ENCODE results near the gene MYO18A. TPM values are rescaled to one million over a fixed set of nuclear protein-coding genes. Genes with fewer than 3 reads are reported as not detected.
A peak's percentile ranks its signal among the peaks of the same experiment; 100 is the strongest.
"Not testable (repeated sequence)": the region's sequence is repeated elsewhere in the genome, so short reads cannot be mapped to it uniquely, and the experiment has no call there.

MYO18A gene, protein sequence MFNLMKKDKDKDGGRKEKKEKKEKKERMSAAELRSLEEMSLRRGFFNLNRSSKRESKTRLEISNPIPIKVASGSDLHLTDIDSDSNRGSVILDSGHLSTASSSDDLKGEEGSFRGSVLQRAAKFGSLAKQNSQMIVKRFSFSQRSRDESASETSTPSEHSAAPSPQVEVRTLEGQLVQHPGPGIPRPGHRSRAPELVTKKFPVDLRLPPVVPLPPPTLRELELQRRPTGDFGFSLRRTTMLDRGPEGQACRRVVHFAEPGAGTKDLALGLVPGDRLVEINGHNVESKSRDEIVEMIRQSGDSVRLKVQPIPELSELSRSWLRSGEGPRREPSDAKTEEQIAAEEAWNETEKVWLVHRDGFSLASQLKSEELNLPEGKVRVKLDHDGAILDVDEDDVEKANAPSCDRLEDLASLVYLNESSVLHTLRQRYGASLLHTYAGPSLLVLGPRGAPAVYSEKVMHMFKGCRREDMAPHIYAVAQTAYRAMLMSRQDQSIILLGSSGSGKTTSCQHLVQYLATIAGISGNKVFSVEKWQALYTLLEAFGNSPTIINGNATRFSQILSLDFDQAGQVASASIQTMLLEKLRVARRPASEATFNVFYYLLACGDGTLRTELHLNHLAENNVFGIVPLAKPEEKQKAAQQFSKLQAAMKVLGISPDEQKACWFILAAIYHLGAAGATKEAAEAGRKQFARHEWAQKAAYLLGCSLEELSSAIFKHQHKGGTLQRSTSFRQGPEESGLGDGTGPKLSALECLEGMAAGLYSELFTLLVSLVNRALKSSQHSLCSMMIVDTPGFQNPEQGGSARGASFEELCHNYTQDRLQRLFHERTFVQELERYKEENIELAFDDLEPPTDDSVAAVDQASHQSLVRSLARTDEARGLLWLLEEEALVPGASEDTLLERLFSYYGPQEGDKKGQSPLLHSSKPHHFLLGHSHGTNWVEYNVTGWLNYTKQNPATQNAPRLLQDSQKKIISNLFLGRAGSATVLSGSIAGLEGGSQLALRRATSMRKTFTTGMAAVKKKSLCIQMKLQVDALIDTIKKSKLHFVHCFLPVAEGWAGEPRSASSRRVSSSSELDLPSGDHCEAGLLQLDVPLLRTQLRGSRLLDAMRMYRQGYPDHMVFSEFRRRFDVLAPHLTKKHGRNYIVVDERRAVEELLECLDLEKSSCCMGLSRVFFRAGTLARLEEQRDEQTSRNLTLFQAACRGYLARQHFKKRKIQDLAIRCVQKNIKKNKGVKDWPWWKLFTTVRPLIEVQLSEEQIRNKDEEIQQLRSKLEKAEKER (N-terminal part only)
- 26.7 and 35.1 TPM in 2 replicates for total RNA-seq

DNA sequence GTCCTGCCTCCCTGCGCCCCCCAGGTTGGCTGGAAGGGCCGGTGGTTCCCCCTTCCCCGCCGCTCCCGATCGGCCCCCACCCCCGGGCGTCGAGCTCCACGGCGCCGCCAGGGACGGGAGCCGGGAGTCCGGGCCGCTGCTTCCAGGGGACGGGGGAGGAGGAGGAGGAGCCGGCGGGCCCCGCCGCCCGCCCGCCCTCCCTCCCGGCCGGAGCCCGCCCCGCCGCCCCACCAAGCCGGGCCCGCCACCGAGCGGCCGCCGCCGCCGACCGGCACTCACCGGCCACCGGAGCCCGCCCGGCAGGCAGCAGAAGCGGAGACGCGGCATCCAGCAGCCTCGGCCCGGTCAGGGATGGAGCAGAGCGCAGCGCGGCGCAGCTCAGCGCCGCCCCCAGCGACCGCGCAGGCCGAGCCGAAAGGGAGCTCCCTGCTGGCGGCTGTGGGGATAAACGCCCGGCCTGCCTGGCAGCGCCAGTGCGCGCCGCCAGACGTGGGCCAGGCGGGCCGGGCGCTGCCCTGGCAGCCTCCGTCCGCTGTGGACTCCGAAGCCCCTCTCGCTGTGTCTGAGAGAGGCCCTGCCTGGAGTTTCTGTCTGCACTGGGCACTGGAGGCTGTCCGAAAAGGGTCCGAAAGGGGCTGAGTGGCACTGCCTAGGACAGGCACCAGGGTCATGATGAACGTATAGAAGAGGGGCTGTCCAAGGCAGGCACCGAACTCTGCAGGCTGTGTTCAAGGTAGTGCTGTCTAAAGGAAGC is at the start of gene MYO18A:
MYO18A (minus strand) TSS at position 365 of the 754 bp plus-strand sequence. CDS start 13,458 bp downstream, outside the sequence.
- DNase-seq (ENCODE audit: low read depth in 2 of 2), result peak; percentile 50 to 82

DNA sequence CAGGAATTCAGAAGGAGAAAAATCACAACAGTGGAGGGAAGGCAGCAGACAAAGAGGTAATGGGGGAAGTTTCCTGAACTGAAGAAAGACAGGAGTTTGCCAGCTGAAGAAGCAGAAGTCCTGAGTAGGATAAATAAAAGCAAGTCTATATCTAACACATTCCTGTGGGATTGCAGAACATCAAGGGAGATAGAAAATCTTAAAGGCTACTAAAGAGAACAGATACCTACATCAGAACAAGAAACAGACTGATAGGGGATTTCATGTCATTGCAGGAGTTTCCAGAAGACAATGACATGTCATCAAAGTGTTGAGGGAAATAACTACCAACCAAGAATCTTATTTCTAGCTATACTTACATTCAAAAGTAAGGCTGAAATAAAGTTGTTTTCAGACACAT is 45.2 kb upstream of the MYO18A start:
- no peak for DNase-seq (ENCODE audit: low read depth in 2 of 2)

DNA sequence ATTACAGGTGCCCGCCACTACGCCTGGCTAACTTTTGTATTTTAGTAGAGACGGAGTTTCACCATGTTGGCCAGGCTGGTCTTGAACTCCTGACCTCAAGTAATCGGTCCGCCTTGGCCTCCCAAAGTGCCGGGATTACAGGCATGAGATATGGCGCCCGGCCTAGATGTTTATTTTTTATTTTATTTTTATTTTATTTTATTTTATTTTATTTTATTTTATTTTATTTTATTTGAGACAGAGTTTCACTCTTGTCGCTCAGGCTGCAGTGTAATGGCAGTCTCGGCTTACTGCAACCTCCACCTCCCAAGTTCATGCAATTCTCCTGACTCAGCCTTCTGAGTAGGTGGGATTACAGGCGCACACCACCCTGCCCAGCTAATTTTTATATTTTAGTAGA is 41.1 kb upstream of the MYO18A start:
- DNase-seq (ENCODE audit: low read depth in 2 of 2), result not testable (repeated sequence)

DNA sequence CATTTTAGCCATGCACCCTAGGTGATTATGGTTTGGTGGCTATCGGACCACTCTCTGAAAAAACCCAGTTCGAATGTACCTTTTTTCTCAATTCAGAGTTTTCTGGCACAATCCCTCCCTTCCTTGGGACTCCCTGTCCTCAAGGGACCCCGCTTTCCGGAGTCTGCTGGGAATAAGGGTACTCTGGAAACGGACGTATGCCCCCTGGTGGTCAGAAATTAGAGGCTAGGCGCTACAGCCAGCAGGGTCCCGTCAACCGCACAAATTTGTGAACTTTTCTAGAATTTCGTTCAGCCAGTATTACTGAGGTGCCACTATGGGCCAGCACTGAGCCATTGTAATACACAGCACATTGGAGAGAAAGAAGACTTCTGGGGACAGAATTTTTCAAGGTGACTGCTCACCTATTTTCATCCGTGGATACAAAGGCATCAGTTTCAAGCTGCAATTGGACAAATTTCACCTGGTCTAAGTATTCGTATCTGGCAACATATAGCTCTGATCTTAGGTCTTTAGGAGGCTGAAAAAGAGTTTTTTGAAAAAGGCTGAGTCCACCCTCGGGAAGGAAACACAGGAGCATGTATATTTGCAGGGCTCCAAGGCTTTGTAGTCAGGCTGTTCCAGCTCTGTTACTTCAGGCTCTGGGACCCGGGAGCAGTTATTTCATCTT is 39.3 kb upstream of the MYO18A start:
- peak; percentile 76 to 83 for DNase-seq (ENCODE audit: low read depth in 2 of 2)

DNA sequence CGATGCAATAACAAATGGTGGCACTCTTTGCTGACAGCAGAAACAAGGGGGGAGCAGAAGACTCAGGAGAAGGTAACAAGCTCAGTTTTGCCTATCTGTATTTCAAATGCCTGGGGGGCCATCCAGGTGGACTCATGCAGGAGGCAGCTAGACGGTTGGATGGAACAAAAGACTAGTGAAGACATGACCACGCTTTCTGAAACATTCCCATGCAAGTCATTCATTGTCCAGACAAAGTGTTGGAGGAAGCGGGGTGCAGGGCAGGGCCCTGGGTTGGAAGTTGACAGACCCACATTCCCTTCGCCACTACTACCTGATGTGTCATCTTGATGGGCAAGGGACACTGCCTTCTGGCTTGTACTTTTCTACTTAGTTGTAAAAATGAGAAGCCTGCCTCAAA is 36.7 kb upstream of the MYO18A start:
- no peak for DNase-seq (ENCODE audit: low read depth in 2 of 2)

DNA sequence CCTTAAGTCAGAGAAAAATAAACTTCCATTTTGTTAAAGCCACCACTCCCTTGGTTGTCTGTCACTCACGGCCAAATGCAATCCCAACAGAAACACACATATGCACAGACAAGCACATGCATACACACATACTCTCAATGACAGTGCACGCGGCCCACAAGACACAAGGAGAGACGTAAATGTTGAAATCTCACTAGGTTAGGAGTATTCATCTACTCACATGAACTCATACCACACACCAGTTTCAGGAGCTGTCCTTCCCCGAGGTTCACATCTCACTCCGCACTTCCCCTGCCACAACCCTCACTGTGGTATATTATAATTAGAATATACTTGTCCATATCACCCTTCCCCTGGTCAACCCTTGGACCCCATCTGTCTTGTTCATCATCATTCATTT is 36.0 kb upstream of the MYO18A start:
- DNase-seq (ENCODE audit: low read depth in 2 of 2), result no peak

DNA sequence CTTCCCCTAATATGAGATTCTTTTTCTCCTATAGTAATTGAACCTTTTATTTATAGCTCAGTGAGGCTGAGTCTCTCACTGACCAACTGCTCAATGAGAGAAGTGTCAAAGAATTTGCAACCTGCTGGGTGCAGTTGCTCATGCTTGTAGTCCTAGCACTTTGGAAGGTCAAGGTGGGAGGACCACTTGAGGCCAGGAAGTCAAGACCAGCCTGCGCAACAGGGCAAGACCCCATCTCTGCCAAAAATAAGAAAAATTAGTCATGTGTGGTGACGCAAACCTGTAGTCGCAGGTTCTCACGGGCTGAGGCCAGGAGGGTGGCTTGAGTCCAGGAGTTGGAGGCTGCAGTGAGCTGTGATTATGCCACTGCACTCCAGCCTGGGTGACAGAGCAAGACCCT is 35.5 kb upstream of the MYO18A start:
- DNase-seq (ENCODE audit: low read depth in 2 of 2), result no peak

DNA sequence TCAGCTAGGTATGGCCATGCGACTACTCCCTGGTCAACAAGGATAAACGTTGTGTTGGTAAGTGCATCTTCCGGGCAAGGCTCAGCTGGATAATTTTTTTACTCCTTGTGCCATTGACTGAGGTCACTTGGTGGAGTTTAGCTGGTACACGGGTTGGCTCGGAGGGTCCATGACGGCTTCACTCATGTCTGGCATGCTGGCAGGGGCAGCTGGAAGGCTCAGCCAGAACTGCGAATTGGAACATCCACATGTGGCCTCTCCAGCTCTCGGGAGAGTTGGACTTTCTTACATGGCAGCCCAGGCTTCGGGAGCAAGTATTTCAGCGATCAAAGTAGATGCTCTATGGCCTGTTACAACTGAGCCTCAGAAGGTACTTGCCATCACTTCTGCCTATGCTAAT is 35.0 kb upstream of the MYO18A start:
- no peak for DNase-seq (ENCODE audit: low read depth in 2 of 2)

DNA sequence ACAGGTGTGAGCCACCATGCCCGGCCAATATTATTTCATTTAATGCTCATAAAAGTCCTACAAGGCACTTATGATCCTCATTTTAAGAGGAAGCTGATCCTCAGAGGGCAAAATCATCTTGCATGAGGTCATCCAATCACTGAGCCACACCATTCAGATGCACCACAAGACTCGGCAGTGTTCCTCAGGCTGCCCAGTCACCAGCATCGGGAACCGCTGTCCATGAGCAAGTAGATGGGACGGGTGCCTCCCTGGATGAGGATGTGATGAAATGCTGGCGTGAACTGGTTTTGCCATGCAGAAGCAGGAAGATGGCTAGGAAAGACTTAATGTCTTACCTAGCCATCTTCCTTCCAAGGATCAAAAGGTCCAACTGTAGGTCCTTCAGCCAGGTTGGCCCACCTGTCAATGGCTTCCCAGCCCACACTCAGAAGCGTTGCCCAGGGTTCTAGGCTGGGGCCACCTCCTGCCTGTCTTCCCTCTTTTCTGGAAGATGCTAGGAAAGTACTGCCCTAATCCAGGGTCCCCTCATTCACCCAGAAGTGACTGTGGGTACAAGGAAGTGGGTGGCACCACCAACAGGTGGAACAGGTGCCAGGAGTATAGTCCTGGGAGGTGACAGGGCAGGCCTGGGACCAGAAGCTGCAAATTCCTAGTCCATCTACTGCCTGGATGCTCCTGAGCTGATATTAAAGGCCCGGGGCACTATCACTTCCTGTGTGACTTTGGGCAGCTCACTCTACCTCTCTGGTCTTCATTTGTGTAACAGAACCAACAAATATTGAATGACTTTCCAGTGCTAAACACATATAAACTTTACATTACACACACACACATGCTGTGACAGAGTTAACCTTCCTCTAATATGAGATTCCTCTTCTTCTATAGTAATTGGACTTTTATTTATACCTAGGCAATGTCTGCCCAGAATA is 34.3 kb upstream of the MYO18A start:
- no peak for DNase-seq (ENCODE audit: low read depth in 2 of 2)

DNA sequence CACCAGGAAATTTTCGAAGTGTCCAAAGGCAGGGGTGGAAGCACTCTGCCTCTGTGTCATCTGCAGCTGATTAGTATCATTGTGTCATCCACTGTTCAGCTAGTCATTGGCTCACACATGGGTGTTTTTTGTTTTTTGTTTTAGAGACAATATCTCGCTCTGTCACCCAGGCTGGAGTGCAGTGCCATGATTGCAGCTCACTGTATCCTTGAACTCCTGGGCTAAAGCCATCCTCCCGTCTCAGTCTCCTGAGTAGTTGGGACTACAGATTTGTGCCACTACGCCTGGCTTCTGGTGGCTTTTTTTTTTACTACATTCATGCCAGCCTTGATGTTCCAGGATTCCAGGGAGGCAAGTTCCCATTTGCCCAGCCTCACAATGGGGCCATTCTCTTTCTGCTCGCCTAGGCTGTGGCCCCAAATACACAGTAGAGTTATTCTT is 32.5 kb upstream of the MYO18A start:
- DNase-seq (ENCODE audit: low read depth in 2 of 2), result no peak

DNA sequence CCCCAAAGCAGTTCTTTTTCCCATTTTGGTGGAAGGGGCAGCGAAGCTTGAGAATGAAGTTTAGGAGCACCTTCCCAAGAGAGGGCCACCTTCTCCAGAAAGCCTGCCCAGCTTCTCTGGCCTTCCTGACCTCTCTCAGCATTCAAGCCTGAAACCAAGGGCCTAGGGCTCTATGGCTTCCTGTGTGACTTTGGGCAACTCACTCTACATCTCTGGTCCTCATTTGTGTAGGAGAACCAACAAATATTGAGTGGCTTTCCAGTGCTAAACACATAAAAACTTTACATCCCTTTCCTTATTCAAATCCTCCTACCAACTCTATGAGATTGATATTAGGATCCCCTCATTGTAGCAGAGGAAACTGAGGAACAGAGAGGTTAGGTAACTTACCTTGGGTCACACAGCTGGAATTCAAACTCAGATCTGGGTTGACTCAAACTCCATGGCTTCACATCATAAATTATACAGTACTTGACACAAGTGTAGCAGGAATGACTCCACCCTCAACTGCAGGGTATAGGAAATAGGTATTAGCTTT is 32.0 kb upstream of the MYO18A start:
- no peak for DNase-seq (ENCODE audit: low read depth in 2 of 2)

DNA sequence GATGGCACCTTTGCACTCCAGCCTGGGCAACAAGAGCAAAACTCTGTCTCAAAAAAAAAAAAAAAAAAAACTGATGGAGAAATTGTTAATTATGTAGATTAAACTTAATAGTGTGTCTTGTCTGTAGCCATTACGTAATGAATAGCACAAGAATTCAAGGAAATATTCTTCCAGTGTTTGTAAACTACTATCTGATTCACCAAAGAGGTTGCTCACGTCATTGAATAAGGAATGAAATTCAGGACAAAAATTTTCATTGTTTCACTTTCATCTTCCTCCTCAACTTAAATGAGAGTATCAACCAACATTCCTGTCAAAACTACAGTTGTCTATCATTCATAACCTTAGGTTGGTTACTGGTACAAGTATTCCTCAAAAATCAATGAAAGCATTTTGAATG is 30.7 kb upstream of the MYO18A start:
- DNase-seq (ENCODE audit: low read depth in 2 of 2), result no peak

DNA sequence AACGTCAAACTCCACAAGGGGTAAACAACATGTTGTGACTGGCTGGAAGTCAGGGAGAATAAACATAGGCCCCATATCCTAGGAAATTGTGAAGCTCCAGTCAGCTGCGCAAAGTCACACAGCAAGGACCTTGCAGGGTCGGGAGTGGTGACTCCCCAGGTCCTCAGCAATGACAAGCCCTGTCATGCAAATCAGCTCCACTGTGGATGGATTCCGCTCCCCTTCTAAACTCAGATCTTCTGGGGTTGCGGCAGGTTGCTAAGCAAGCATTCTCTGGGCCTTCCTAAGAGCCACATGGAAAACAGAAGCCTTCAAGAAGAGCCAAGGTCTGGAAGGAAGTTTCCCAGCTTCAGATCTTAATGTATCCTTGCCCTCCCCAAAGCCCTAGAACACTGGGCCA is 28.9 kb upstream of the MYO18A start:
- no peak for DNase-seq (ENCODE audit: low read depth in 2 of 2)

DNA sequence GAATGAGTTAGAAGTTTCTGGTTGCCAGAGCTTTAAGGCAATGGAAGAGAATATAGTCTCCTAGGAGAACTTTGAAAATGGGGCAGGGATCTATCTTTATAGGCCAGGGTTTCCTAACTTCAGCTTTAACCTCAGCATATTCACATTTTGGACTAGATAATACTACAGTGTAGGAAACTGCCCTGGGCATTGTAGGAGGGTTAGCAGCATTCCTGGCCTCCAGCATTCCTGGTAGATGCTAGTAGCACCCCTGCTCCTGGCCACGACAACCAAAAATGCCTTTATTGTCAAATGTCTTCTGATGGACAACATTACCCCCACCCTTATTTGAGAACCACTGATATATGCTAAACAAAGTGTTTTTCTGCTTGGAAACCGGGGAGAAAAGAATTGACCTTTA is 27.8 kb upstream of the MYO18A start:
- no peak for DNase-seq (ENCODE audit: low read depth in 2 of 2)

DNA sequence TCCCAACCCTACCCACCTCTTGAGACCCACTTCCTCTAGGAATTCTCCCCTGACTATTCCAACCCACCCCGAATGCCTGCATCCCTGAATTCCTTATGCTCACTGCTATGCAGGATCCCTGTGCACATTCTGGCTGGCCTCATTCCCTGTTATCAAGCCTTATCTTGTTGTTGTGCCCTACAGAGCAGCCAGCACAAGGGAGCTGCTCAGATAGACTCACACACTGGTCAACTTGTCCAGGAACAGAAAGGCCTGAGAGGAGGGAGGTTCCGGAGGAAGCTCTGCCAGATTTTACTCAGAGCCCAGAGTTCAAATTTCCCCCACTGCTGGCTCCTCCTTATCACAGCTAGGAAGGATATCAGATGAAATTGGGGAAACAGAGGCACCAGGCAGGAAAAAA is 24.8 kb upstream of the MYO18A start:
- DNase-seq (ENCODE audit: low read depth in 2 of 2), result no peak

DNA sequence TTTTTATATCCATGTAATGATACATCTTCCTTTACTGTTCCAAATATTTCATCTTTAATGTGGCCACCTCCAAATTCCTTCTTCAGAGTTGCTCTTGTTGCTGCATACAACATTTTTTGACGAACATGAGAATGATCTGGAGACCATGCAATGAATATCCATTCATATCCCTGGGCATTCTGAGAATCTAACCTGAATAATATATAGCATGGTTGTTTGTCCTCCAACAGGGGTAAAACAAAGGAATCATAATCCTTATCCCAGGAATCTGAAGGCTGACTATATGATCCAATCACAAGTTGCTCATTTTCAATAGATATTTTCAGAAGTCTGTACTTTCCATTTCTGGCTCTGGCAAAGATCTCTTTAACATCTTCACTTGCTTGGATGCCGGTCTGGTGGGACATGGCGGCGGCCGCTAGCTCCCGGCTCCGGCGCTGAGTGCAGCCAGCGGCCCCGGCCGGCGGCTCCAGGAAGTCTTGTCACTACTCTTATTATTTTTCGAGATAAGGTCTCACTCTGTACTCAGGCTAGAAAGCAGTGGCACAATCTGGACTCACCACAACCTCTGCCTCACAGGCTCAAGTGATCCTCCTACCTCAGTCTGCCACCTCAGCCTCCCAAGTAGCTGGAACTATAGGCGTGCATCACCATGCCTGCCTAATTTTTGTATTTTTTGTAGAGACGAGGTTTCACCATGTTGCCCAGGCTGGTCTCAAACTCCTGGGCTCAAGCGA is 24.0 kb upstream of the MYO18A start:
- DNase-seq (ENCODE audit: low read depth in 2 of 2), result not testable (repeated sequence)

DNA sequence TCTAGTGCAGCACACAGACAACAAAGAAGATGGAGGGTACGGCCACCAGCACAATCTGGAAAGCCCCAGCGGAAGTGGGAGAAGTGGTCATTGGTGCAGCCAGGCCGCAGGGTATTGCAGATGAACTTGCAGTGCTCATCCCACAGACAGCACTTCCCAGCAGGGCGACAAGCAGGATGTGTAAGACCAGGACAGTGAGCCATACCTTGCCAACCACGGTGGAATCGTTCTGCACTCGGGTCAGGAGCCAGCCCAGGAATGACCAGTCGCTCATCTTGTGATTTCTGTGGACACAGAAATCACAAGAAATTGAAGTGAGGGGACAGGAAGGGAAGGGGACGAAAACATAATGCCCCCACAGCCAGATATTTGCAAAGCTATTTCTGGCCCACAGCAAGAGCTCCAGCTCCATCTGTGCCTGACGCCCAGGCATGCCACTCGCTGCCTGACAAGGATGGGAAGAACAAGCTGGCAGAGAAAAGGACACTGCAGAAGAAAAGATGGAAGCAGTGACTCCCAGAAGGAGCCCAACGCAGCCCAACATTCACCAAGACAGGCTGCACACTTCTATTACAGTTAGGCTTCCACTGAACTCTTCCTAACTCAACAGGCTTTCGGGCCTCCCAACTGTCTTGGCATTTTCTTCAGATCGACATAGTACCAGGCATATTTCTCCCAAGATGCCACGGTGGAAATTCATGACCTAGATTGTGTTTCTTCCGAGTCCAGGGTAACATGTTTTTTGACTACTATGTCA is 17.5 kb upstream of the MYO18A start:
- no peak for DNase-seq (ENCODE audit: low read depth in 2 of 2)

Measured in dermis microvascular lymphatic vessel endothelial cell (primary cell).